OCI-LY3 (cell line): ENCODE data around the gene OR5K1.

Experiments
- EZH2phosphoT487 ChIP-seq: fragments of 200-600 bp; shearing (Covaris generic); IDR thresholded peaks from 2 replicates; pipeline ENCODE4 v1.6.1; 2018; ENCODE audit warnings: antibody characterized with exemption, mixed run types, low read depth
- TF ChIP-seq, protein P1 (sequence below): fragments of 200-600, 300-600 bp; sonication (generic); IDR thresholded peaks from 2 replicates; pipeline ENCODE4 v1.5.1; 2014; ENCODE audit warnings: antibody characterized with exemption, low read length, low read depth

GRCh38 chr3:98513736-98514135 lies 50.7 kb downstream of the OR5K1 start:
- TF ChIP-seq EZH2phosphoT487: no peak
- TF ChIP-seq, protein P1, sequence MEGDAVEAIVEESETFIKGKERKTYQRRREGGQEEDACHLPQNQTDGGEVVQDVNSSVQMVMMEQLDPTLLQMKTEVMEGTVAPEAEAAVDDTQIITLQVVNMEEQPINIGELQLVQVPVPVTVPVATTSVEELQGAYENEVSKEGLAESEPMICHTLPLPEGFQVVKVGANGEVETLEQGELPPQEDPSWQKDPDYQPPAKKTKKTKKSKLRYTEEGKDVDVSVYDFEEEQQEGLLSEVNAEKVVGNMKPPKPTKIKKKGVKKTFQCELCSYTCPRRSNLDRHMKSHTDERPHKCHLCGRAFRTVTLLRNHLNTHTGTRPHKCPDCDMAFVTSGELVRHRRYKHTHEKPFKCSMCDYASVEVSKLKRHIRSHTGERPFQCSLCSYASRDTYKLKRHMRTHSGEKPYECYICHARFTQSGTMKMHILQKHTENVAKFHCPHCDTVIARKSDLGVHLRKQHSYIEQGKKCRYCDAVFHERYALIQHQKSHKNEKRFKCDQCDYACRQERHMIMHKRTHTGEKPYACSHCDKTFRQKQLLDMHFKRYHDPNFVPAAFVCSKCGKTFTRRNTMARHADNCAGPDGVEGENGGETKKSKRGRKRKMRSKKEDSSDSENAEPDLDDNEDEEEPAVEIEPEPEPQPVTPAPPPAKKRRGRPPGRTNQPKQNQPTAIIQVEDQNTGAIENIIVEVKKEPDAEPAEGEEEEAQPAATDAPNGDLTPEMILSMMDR: no peak
